Effector memory CD8-positive, alpha-beta T cell (primary cell): Measurements from ENCODE around the gene CTNNB1.

Experiments used
- ATAC-seq: fragments of 150-1000 bp; cut with Tn5 transposase; replicated peaks from 2 replicates; pipeline ENCODE4 v1.10.0; 2021; ENCODE audit warnings: mild to moderate bottlenecking, moderate library complexity
- DNase-seq, 3 experiments: peaks; one replicate each; pipeline ENCODE4 v3.0.0; 2021
- H3K27ac Mint-ChIP-seq, 2 donors: one replicate each; pipeline ENCODE4 v1.8.0; 2022; ENCODE audit warnings: mild to moderate bottlenecking in 2 of 2, mixed read lengths in 2 of 2, moderate library complexity in 2 of 2
- H3K27me3 Mint-ChIP-seq, 2 donors: one replicate each; pipeline ENCODE4 v1.8.0; 2022; ENCODE audit warnings: mixed read lengths in 2 of 2
- H3K36me3 Mint-ChIP-seq: one replicate; pipeline ENCODE4 v1.8.0; 2022; ENCODE audit warnings: mild to moderate bottlenecking, moderate library complexity, mixed read lengths; ENCODE audit not compliant: insufficient read depth
- H3K4me1 Mint-ChIP-seq, 2 donors: one replicate each; pipeline ENCODE4 v1.8.0; 2022; ENCODE audit warnings: low read depth in 2 of 2, mixed read lengths in 2 of 2
- H3K4me3 Mint-ChIP-seq, 2 donors: one replicate each; pipeline ENCODE4 v1.8.0; 2022; ENCODE audit warnings: mild to moderate bottlenecking in 2 of 2, mixed read lengths in 2 of 2, moderate library complexity in 2 of 2
- H3K9me3 Mint-ChIP-seq, 2 donors: one replicate each; pipeline ENCODE4 v1.8.0; 2022; ENCODE audit warnings: mixed read lengths in 2 of 2

CTNNB1 gene

DNA sequence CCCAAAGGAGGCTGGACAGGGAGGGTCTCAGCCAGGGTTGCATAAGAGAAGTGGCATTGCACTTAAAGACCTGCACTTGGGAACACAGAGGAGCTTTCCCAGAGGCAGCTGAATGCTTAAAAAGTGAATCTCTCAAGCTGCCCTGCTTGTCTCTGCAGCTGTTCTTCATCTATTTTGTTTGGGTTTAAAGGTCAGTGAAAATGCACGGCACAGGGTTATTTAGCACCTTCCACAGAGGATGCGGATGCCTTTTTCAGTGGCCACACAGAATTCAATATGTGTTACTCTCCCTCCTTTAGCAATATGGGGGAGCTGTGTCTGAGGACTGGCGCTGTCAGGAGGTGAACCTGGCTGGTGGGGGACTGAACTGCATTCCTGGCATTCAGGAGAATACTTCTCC lies 22.7 kb upstream of the CTNNB1 start:
- no peaks in the 10 kb centered on the region for H3K4me1 Mint-ChIP-seq
- DNase-seq (no peak), ATAC-seq (no peak)
- H3K27ac Mint-ChIP-seq, result no peak overlapping the region
- peaks cover 30 to 43% of the 10 kb centered on the region in 2 donors for H3K27me3 Mint-ChIP-seq
- no peaks in the 10 kb centered on the region for H3K36me3 Mint-ChIP-seq
- H3K9me3 Mint-ChIP-seq, result no peaks in the 10 kb centered on the region
- no peak overlapping the region for H3K4me3 Mint-ChIP-seq

DNA sequence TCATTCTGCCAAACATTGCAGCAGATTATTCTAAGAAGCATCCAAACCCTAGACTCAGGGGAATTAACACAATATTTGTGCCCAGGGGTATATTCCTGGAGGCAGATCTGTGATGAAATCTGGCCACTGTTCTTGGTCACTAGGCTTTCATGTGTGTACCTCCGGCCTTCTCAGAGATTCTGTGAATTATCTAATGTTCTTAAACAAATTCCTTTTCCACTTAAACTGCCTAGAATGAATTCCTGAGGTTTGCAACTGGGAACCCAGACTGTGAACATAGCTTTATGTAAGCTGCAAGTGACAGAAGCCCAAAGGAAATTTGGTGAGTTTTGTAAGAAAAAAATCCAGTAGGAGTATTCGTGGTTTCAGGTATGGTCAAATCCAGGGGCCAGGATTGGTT lies 20.7 kb upstream of the CTNNB1 start:
- H3K36me3 Mint-ChIP-seq, result no peaks in the 10 kb centered on the region
- no peak for DNase-seq
- no peak overlapping the region for H3K27ac Mint-ChIP-seq
- no peak overlapping the region for H3K4me3 Mint-ChIP-seq
- no peaks in the 10 kb centered on the region for H3K9me3 Mint-ChIP-seq
- no peak for ATAC-seq
- no peaks in the 10 kb centered on the region for H3K4me1 Mint-ChIP-seq
- peaks cover 37 to 46% of the 10 kb centered on the region in 2 donors for H3K27me3 Mint-ChIP-seq

- no peak overlapping the region for H3K27ac Mint-ChIP-seq
- no peak for DNase-seq
- no peaks in the 10 kb centered on the region for H3K4me1 Mint-ChIP-seq
- H3K27me3 Mint-ChIP-seq, result peaks cover 40 to 52% of the 10 kb centered on the region in 2 donors
- no peak overlapping the region for H3K4me3 Mint-ChIP-seq
- no peaks in the 10 kb centered on the region for H3K36me3 Mint-ChIP-seq
- no peak for ATAC-seq
- no peaks in the 10 kb centered on the region for H3K9me3 Mint-ChIP-seq
Observed at GRCh38 chr3:41180396-41180795, 18.9 kb upstream of the CTNNB1 start.

DNA sequence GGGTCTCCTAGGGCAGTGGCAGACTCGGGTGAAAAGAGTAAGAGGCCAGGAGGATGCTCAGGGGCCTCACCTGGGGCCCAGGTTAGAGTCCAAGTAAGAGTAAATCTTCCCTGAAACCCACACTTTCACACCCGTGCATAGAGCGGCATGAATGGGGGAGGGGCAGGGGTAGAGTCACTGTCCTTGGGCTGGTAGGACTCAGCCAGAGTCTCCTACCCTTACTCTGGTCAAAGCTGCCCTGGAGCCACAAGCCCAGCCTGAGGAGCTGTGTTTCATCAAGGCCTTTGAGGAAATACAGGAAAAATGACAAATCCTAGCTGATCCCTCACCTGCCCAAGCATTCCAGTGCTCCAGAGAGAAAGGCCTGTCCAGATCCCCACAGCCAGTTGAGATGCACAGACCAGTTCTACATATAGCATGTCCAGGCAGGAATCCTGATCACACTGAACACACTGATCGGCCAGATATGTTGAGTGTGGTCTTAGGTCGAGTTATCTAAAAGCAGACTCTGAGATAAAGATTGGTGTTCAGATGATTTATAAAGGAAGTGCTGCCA lies 16.7 kb upstream of the CTNNB1 start:
- no peak overlapping the region for H3K27ac Mint-ChIP-seq
- no peak overlapping the region for H3K4me3 Mint-ChIP-seq
- H3K4me1 Mint-ChIP-seq, result no peaks in the 10 kb centered on the region
- DNase-seq, result no peak
- H3K36me3 Mint-ChIP-seq, result no peaks in the 10 kb centered on the region
- H3K27me3 Mint-ChIP-seq, result peaks cover 32 to 41% of the 10 kb centered on the region in 2 donors
- no peaks in the 10 kb centered on the region for H3K9me3 Mint-ChIP-seq
- no peak for ATAC-seq

DNA sequence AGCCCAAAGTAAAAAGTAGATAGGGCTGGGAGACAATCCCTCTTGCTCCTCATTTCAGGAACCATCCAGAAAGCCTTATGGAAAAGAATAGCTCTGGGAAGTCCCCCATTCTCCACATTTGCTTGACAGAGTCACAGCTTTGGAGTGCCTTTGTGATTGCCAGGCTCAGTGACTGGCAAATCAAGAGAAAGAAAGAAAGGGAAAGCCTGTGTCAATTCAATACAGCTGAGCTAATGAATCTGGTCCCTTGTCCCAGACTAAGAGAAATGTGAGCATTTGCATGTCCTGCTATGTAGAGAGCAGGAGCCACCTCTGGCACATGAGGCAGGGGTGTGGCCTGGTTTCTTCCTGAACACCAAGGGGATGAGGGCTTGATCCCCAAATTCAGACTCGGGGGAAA lies 14.9 kb upstream of the CTNNB1 start:
- no peak overlapping the region for H3K4me3 Mint-ChIP-seq
- H3K27me3 Mint-ChIP-seq, result peaks cover 30 to 33% of the 10 kb centered on the region in 2 donors
- no peak overlapping the region for H3K27ac Mint-ChIP-seq
- H3K4me1 Mint-ChIP-seq, result no peaks in the 10 kb centered on the region
- no peak for ATAC-seq
- H3K9me3 Mint-ChIP-seq, result no peaks in the 10 kb centered on the region
- DNase-seq, result no peak
- no peaks in the 10 kb centered on the region for H3K36me3 Mint-ChIP-seq

DNA sequence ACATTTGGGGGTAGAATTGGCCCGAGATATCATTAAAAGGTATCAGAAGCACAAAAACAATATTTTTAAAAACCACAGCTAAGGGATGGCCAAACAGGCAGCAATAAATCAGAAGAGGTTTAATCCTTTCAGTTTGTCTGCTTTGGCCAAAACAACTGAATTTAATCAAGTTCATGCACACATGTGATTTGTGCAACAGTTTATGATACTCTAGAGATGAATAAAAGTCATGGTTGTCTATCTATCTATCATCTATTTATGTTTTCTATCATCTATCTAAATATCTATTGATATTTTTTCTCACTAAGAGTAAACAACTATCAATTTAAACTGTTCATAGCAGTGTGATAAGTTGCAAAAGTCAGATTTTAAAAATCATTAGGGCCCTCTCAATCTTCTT lies 13.0 kb upstream of the CTNNB1 start:
- Mint-ChIP-seq H3K4me3 (no peak overlapping the region), H3K9me3 (no peaks in the 10 kb centered on the region), H3K36me3 (no peaks in the 10 kb centered on the region), H3K27ac (no peak overlapping the region), H3K27me3 (peaks cover 15% of the 10 kb centered on the region in 2 donors), H3K4me1 (peaks cover 0 to 2% of the 10 kb centered on the region in 2 donors)
- no peak for ATAC-seq
- DNase-seq, result no peak

GRCh38 chr3:41188306-41188705 lies 11.0 kb upstream of the CTNNB1 start:
- Mint-ChIP-seq H3K9me3 (no peaks in the 10 kb centered on the region), H3K36me3 (no peaks in the 10 kb centered on the region), H3K4me1 (peaks cover 0 to 2% of the 10 kb centered on the region in 2 donors), H3K4me3 (no peak overlapping the region), H3K27ac (no peak overlapping the region), H3K27me3 (peaks cover 6 to 9% of the 10 kb centered on the region in 2 donors)
- no peak for ATAC-seq
- DNase-seq, result no peak

DNA sequence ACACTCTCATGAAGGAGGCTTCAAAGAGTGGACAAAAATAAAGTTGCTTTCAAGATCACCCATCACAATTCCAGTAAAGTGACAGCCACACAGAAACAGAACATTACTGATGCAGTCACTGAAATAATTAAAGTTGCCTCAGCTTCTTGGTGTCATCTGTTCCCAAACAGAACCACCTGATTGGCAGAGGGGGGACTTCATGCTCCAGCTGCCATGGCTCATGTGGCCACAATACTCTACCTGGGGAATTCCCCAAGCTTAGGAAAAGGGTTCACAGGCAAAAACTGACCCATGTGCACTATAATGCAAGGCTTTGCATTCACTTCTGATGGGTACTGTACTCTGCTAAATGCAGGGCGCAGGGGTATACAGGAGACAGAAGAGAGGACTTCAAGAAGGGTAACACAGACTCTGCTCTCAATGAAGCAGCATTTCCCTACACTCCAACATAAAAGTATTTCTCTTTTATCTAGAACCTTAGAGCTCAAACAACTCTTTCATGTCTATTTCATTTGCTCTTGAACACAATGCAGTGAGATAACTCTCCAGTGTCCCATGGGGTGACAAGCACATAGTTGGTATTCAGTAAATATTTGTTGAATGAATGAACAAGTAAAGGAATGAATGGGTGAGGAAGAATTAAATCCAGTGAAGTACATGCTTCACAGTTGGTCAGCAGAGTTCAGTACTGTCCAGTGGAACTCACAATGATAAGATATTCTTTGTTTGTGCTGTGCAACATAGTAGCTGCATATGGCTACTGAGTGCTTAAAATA lies 8.6 kb upstream of the CTNNB1 start:
- Mint-ChIP-seq H3K27me3 (peaks cover 0 to 1% of the 10 kb centered on the region in 2 donors), H3K4me3 (no peak overlapping the region), H3K36me3 (no peaks in the 10 kb centered on the region), H3K9me3 (no peaks in the 10 kb centered on the region), H3K4me1 (peaks cover 0 to 2% of the 10 kb centered on the region in 2 donors), H3K27ac (no peak overlapping the region)
- peak; percentile 33 for ATAC-seq
- DNase-seq, result no peak

DNA sequence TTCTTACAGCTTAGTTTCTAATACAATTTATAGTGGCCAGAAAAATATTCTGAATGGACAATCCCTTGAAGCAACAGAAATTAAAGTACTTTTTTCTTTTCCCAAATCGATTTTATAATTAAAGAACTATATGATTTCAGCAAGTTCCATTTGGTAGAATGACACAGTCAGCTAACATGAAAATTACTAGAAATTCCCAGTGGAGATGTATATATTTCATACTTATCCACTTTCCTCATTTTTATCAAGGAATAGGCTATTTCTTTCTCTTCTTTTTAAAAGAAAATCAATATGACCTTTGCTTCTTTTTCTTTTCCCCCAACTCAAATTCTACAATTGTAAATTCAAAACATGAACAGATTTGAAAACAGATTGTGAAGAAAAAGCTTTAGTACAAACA lies 6.4 kb upstream of the CTNNB1 start:
- H3K36me3 Mint-ChIP-seq, result no peaks in the 10 kb centered on the region
- no peak for ATAC-seq
- H3K9me3 Mint-ChIP-seq, result no peaks in the 10 kb centered on the region
- no peak overlapping the region for H3K4me3 Mint-ChIP-seq
- H3K27ac Mint-ChIP-seq, result no peak overlapping the region
- H3K27me3 Mint-ChIP-seq, result peaks cover 0 to 7% of the 10 kb centered on the region in 2 donors
- no peak for DNase-seq
- peaks cover 0 to 2% of the 10 kb centered on the region in 2 donors for H3K4me1 Mint-ChIP-seq

DNA sequence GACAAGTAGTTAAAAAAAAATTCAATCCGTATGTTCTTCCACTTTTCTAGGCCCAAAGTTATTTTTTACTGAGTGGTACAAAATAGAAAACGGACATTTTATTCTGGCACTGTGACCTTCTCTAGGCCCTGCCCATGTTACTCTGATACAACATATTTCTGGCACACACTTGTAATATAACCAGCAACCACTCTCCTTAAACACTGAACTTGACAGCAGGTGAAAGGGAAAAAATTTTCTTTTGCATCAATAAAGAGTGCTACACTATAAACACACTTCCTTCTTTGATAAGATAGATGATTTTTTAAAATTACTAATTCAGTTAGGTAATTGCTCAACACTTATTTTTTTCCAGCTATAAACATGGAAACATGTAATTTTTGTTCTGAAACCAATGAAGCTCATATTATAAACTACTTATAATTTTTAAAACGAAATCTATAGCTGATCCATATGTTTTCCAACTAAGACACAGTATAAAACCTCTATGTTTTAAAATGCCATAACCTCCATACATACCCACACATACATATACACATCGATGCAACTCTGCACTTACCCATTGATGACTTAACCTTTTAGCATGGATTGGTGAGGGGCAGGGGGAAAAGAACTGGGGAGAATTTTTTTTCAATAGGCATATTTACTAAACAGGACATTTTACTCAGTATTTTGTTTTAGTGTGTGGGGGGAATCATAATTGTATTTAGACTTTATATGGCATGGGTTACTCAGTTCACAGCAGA lies 5.3 kb upstream of the CTNNB1 start:
- no peaks in the 10 kb centered on the region for H3K9me3 Mint-ChIP-seq
- H3K4me3 Mint-ChIP-seq, result no peak overlapping the region
- no peak overlapping the region for H3K27ac Mint-ChIP-seq
- no peak for DNase-seq
- peaks cover 0 to 2% of the 10 kb centered on the region in 2 donors for H3K4me1 Mint-ChIP-seq
- H3K27me3 Mint-ChIP-seq, result peaks cover 0 to 7% of the 10 kb centered on the region in 2 donors
- ATAC-seq, result no peak
- peaks cover 4% of the 10 kb centered on the region for H3K36me3 Mint-ChIP-seq

- no peaks in the 10 kb centered on the region for H3K9me3 Mint-ChIP-seq
Observed at GRCh38 chr3:41194701-41195100, 4.6 kb upstream of the CTNNB1 start.

DNA sequence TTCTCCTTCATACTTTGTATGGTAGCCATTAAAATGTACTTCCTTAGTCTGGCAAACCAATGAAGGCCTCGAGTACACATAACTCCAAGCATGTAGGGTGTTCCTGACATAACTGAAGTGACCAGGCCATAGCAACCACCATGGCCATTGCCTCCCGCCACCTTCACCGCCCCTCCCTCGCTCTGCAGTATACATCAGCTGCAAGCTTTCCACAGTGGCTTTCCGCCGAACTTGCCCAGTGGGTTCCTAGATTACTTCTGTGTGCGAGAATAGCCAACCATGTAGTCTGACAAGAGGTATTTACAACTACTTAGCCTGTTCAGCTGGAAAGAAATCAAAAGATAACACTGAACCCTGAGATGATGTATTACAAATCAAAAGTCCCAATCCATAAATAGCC lies 3.4 kb upstream of the CTNNB1 start:
- no peaks in the 10 kb centered on the region for H3K9me3 Mint-ChIP-seq
- H3K36me3 Mint-ChIP-seq, result peaks cover 16% of the 10 kb centered on the region
- H3K4me1 Mint-ChIP-seq, result peaks cover 5 to 8% of the 10 kb centered on the region in 2 donors
- no peak for DNase-seq
- peaks cover 0 to 7% of the 10 kb centered on the region in 2 donors for H3K27me3 Mint-ChIP-seq
- H3K4me3 Mint-ChIP-seq, result no peak overlapping the region
- ATAC-seq, result no peak
- H3K27ac Mint-ChIP-seq, result no peak overlapping the region

More at GRCh38 chr3:41194701-41195100, 4.6 kb upstream of the CTNNB1 start:
- H3K4me1 Mint-ChIP-seq, result peaks cover 0 to under 1% of the 10 kb centered on the region in 2 donors
- H3K36me3 Mint-ChIP-seq, result peaks cover 9% of the 10 kb centered on the region
- no peak overlapping the region for H3K27ac Mint-ChIP-seq
- peaks cover 0 to 7% of the 10 kb centered on the region in 2 donors for H3K27me3 Mint-ChIP-seq
- ATAC-seq (no peak), DNase-seq (no peak)
- no peak overlapping the region for H3K4me3 Mint-ChIP-seq

DNA sequence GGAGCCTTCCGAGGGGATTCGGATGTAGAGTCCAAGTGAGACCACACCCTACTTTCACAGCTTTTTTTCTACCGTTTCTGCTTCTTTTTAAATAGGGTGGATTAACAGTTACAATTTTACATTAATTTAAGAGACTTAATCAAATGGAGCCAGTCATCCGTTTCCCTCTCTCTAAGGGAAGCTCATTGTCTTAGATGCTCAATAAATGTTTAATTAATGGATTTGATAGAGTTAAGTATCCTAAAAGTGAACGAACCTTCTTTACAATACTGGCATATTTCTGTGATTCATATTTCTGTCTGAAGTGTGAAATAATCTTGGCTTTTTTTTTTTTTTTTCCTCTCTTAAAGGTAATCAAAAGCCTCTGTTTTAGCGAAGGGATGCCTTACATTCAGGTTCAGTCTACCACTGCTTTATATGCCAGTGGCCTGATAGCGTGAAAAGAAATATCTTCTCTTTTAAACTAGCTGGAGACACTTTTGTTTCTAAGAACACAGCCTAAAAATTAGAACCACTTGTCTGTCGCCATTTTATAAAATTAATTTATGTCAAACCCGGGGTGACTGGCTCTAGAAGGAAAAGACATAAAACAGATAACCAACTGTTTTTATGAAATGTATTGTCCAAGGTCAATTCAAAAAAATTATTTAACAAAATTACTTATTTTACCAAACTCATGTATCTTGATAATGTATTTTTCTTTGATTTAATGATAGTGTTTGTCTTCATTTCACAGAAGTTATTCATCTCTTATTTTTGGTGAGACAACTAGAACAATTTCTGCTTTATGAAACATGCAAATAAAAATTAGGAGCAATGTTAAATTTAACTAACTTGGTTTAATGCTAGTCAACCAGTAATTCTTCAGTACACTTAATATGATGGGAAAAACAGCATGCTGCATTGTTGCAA lies 2.5 kb upstream of the CTNNB1 start:
- Mint-ChIP-seq H3K27ac (no peak overlapping the region), H3K27me3 (peaks cover 0 to 7% of the 10 kb centered on the region in 2 donors), H3K4me1 (peaks cover 10 to 16% of the 10 kb centered on the region in 2 donors), H3K9me3 (no peaks in the 10 kb centered on the region), H3K36me3 (peaks cover 16% of the 10 kb centered on the region), H3K4me3 (no peak overlapping the region)
- no peak for ATAC-seq
- no peak for DNase-seq
